ENCODE data around the gene ACYP1.
A peak's percentile ranks its signal among the peaks of the same experiment; 100 is the strongest.
"Not testable (repeated sequence)": the region's sequence is repeated elsewhere in the genome, so short reads cannot be mapped to it uniquely, and the experiment has no call there.

ACYP1 gene

DNA sequence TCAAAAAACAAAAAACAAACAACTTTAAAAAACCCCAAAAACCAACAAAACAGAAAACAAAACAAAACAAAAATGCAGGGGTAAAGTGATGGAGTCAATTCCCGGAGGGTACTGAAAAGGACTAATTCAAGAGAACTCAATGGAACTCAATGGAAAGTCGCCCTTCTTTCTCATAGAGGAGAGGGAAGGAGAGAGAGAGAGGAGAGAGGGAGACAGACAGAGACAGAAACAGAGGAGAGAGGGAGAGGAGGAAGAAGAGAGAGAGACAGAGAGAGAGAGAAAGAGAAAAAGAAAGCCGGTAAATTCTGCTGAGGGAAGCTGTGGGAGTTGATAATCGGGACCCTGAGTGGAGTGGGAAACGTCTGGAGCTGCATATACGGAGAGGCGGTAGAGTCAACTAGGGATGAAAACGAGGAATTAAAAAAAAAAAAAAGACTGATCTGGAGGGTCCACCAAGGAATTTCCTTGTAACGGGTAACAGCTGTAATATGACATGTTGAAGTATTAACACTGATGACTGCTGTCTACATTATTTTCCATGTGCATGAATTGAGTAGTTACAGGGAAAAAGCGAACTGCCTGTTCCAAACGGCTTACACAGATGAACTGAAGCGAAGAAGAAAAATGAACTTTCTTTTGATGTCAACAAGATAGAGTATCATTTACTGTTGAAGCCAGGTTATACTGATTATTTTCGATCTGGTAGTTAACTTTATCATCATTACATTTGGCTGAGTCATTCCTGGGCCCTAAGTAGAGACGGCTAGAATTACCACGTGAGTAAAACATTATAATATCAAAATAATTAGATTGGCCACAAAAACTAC is 4.7 kb upstream of the ACYP1 start:
- DNase-seq (ENCODE audit: low spot score) = no peak

DNA sequence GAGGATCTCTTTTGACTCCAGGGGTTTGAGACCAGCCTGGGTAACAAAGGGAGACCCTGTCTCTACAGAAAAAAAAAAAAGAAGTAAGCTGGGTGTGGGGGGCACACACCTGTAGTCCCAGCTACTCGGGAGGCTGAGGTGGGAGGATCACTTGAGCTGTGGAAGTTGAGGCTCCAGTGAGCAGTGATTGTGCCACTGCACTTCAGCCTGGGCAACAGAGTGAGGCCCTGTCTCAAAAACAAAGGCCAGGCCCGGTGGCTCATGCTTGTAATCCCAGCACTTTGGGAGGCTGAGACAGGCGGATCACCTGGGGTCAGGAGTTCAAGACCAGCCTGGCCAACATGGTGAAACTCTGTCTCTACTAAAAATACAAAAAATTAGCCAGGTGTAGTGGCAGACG is 3.9 kb upstream of the ACYP1 start:
- DNase-seq (ENCODE audit: low spot score) = not testable (repeated sequence)

DNA sequence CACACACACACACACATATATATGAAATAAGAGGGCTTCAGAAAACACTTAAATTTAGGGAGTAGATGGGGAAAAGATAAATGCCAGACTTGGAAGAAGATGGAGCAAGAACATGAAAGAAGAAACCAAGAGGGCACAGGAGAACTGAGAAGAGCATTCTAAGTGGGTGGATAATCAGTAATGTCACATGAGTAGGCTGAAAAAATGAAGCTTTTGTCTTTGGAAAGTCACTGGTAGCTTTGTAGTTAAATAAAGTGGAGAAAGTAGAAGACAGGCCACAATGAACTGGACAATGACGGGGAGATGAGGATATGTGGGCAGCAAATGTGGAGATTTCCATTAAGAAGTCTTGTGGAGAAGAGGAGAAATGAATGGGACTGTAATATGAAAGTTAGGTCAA is 3.4 kb upstream of the ACYP1 start:
- DNase-seq (ENCODE audit: low spot score) = peak; percentile 50

DNA sequence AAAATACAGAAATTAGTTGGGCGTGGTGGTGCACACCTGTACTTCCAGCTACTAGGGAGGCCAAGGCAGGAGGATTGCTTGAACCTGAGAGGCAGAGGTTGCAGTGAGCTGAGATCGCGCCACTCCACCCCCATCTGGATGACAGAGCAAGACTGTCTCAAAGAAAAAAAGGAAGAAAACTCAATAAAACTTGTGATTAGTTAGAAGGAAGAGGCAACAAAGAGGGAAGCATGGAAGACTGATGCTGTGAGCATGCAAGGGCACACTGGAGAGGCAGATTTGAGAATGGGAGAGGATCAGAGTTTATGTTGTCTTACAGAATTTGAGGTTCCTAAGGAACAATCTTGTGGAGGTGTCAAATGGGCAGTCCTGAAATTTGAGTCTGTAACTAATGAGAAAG is 2.9 kb upstream of the ACYP1 start:
- DNase-seq (ENCODE audit: low spot score) = no peak

DNA sequence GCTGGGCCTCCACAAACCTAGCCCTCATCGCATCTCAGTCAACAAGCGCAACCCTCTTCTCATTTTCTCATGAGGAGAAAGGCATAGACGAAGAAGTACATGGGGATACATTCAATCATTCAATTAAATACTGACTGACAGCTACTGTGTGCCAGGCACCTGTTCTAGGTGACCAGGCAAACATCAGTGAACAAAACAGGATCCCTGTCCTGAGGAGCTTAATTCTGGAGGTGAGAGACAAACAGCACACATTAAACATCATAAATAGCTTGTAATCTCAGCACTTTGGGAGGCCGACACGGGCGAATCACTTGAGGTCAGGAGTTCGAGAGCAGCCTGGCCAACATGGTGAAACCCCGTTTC is 362 bp upstream of the ACYP1 start:
- DNase-seq (ENCODE audit: low spot score) = no peak

DNA sequence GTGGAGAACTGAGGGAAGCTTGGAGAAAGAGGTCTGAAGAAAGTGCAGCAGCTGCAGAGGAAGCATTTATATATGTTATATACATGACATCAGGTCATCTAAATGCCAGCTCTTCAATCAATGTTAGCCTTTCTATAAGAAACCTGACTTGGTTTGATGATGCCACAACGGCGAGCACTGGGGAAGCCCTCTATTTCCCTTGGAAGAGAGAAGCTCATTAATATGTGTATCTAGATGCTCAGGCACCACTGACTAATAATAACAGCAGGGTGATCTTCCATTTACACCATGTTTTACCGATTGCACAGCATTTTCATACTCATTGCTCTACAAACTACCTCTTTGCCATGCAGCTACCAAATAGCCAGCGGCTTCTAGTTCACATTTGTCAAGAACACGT is 811 bp downstream of the ACYP1 start:
- DNase-seq (ENCODE audit: low spot score) = no peak

DNA sequence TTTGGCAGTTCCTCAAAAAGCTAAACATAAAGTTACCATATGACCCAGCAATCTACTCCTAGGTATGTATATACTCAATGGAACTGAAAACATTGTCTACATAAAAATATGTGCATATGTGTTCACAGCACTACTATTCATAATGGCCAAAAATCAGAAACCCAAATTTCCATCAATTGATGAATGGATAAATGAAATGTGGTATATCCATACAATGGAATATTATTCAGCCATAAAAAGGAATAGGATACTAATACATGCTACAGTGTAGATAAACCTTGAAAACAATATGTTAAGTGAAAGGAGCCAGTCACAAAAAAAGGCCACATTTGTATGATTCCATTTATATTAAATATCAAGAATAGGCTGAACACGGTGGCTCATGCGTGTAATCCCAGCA is 3.4 kb downstream of the ACYP1 start:
- no peak for DNase-seq (ENCODE audit: low spot score)

DNA sequence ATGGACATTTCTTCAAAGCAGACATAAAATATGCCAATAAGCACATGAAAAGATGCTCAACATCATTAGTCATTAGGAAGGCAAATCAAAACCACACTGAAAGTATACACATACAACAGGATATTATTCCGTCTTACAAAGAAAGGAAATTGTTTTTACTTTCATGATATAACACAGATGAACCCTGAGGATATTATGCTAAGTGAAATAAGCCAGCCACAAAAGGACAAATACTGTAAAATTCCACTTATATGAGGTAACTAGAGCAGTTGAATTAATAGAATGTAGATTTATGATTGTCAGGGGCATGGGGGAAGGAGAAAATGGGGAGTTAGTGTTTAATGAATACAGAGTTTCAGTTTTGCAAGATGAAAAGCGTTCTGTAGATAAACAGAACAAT is 4.2 kb downstream of the ACYP1 start:
- DNase-seq (ENCODE audit: low spot score) = no peak

DNA sequence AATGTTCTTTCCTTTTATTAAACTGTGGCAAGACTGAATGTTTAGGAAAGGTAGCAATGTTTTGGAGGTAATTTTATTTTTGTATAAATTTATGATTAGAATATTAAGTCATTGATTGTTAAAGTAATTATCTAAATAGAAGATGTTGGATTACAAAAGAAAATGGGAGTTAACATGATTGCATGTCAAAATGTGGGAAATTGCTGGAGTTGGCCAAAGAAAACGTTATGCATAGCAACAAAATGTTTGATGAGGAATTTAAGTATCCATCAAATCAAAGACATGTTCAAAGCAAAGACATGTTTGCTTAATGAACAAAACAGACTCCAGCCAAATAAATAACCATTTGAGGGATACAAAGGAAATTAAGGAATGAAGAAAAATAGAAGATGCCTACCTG is 9.4 kb downstream of the ACYP1 start:
- no peak for DNase-seq (ENCODE audit: low spot score)

DNA sequence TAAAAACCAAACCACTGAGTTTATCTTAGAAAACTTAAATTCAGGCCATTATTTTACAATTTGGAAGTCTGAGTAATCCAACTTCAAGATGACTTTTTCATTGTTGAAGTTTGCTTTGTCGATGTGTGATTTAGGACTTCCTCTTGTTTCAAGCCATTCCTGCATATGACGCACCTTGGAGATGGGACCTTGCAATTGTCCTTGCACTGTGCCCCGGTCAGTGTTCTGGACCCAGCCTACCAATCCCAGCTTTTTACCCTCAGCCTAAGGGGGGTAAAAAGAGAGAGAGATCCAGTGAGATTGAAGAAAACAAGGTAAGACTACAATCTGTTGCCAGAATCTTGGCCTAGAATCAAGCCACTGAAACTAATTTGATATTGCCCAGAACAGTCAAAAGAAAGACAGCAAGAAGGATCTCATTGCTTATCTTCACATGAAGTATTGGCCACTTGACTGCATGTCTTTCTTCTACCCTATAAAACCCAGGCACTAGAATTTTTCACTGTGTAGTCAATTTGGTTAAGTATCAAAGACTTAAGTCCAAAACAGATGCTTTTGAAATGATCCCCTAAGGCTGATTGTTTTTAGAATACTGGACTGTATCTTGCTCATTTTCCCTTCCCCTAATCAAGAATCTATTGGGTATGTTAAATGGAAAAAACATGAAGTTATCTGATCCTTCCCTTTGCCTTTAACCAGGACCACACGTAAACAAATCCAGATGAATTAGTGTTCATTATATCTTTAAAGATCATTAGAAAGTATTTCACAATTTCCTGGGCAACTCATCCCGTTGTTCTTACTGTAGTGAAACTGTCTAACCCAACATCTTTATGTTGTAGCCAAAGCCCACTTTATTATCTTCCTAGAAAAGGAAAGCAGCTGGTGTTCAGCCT is 10.2 kb downstream of the ACYP1 start:
- DNase-seq (ENCODE audit: low spot score) = no peak

DNA sequence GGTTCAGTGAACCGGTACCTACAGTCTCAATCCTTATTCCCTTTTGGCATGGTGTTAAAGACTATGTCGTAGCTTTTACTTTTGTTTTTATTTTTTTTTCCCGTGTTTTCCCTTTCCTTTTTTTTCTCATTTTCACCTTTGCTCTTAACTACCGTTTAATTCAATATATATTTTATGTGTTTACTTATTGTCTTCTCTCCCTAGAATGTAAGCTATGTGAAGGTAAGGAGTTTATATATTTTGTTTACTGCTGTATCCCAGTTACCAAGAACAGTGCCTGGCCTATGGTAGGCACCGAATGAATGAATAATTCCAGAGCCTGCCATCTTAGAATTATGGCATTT is 12.3 kb downstream of the ACYP1 start:
- DNase-seq (ENCODE audit: low spot score) = no peak

DNA sequence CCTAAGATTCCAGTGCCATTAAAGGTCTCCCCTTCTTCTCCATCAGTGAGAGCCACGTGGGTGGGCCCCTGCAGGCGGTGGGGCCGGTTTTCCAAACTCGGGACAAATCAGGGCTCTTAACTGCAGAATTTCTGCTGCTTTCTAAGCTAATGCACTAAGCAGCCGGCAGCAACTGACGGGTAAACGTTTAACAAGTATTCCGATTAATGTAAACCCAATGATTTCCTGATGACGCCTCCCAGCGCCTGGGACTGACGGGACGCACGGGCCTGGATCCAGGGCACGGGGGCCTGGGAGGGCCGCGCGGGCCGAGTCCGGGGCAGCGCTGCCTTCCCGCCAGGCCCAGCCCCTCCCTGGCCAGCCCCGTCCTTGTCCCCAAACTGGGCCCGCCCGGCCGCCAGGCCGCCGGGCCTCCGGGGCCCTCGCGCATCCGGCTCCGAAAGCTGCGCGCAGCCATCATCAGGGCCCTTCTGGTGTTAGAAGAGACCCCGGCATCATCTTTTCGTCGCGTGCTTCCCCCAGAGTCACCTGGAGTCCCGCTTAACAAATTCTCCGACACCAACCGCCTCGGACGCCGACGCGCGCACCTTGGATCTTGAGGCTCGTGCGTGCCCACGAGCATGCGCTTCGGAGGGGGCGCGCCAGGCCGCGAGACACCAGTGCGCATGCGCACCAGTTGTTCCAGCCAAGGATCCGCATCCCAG is 12.8 kb downstream of the ACYP1 start, which contains the start of gene MLH3:
Gene MLH3, minus strand, starts transcription at position 616 of the 704 bp plus-strand sequence. CDS start 1,812 bp downstream, outside the sequence.
- peak; percentile 81 for DNase-seq (ENCODE audit: low spot score)

DNA sequence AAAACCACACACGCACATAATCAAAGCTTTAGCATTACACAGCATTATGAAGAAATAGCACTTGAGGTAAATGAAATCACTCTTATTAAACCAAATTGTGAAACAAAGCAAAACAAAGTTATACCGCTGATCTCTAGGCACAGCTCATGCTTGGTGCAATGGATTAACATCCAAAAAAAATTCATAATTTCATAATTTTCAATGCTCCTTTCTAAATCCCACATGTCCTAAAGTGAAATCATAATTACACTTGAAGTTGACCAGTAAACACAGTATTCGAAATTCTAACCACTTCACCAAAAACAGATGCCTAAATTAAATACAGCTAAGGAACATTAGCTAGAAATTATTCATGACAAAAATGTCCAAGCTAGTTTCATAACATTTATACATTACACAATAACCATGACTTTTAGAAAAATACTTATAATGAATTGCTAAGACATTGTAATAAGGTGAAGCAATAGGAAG is 14.1 kb downstream of the ACYP1 start:
- DNase-seq (ENCODE audit: low spot score) = no peak

DNA sequence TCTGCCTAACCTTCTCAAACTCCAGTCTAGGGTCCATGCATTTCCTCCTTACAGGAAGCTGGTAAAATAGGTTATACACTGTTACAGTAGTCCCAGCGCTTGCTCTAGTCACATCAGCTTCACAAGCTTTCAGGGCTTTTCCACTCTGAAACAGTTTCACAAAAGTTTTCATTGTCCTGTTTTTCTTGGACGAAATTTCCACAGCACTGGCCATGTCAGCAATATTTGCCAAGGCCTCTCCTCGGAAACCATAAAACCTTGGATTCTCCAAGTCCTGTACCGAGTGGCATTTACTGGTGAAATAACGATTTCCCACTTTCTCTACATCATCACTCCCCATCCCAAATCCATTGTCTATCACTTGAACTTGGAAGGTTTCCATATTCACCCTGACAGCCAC is 14.7 kb downstream of the ACYP1 start:
- DNase-seq (ENCODE audit: low spot score) = no peak

DNA sequence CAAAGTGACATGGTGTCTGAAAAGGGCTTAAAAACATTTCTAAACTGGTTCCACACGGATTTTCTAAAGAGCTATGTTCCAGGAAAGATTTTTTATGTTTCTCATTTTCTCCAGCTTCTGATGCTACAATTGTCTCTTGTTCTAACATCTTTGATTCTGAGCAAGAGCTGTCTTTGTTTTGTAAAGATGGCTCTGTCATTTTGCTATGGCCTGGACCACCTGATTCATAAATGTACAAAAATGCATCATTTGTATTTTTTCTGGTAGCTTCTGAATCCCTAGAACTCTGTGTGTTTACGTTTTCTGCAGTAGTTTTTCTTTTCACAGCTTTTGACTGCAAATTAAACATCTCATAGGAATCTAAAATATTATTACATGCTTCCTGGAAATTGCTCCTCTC is 15.7 kb downstream of the ACYP1 start:
- DNase-seq (ENCODE audit: low spot score) = no peak

DNA sequence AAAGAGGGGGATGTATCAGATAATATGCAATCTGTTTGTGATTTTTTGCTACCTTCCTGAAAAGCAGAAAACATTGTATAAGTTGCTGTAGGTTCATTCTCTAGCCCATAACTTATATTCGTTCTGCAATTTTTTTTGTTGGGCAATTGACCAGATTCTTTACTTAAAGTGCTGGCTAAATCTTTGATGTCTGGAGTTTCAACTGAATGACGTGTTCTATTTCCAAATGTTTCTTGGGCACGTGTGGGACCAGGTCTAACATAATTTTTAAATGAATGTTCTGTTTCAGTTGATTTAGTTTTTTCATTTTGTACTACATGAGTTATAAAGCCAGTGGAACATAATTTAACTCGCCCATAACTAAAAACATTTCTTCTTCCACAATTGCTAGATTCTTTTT is 16.3 kb downstream of the ACYP1 start:
- DNase-seq (ENCODE audit: low spot score) = no peak

DNA sequence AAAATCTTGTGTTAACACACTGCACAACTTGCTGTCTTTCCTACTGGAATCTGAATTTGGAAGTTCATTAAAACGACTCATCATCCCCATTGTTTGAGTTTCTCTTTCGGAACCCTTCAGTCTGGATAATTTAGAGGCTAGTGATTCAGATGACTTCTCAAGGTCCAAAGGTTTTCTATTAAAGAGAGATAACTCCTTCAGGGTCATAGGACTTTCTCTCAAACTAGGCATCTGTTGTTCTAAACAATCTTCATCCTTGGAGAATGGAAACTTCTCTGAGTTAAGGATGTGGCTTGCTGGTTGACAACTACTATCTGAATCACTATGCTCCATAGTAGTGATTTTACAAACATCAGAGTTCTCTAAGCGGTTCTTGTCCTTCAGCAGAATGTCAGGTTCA is 16.9 kb downstream of the ACYP1 start:
- no peak for DNase-seq (ENCODE audit: low spot score)

DNA sequence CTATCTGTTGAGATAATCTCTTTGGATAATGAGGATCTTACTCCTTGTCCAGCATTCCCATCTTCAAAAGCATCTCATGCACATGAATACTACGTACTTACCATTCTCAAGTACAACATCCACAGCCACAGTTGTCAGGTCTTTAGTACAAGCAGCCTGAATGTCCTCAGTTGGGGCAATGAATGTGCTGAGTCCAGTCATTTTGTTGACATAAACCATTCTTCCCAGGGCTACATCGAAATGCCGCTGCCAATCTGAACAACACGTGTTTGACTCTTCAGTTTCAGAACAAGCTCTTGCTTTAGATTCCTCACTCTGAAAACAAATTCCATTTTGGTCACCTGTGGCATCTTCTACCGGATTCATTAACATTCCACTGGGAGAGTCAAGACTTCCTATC is 17.5 kb downstream of the ACYP1 start:
- DNase-seq (ENCODE audit: low spot score) = no peak

DNA sequence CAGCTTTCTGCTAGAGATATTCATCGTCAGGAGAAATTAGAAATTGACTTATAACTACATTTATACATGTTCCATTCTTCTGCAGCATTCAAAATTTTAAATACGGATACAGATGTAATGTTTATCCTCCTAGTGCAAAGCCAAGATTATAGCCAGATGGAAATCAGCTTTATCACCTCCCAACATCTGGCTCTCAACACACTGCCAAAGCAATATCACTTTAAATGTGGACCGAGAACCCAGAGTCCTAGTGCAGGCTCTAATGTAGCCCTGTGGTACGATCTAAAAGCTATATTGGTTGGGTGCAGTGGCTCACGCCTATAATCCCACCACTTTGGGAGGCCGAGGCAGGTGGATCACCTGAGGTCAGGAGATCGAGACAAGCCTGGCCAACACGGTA is 19.1 kb downstream of the ACYP1 start:
- no peak for DNase-seq (ENCODE audit: low spot score)

DNA sequence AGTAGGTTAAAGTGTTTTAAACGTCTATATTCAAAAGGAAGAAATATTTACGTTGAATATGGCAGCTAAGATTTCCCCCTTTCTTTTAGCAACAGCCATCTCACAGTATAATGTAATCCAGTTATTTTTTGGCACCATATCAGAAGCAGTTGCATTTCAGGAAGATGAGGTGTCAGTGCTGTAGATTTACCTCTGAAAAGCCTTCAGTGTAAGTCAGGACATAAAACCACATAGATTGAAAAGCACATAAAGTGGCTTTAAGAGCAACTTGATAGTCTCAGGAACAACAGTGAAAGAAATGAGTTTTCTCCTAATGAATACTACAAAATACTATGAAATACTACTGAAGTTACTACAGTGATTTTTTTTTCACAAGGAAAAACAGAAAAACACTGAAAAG is 19.5 kb downstream of the ACYP1 start:
- DNase-seq (ENCODE audit: low spot score) = peak; percentile 58

DNA sequence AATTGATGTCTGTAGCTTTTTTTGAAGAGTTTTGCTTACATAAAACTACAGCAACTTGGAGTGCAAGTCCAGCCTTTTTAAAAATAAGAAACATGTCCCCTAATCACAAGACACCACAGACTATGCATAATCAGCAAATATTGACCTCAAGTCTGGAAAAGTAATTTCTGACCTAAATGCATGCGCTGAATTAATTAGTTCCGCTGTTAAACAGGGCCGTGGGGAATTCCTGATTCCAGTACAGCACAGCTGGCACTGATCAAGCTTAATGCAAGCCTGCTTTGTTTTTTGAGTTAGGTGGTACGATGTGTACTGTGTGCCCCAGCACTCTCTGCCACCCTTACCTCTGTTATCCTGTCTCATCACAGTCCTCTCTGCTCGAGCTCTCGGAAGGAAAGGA is 21.8 kb downstream of the ACYP1 start:
- peak; percentile 63 for DNase-seq (ENCODE audit: low spot score)

DNA sequence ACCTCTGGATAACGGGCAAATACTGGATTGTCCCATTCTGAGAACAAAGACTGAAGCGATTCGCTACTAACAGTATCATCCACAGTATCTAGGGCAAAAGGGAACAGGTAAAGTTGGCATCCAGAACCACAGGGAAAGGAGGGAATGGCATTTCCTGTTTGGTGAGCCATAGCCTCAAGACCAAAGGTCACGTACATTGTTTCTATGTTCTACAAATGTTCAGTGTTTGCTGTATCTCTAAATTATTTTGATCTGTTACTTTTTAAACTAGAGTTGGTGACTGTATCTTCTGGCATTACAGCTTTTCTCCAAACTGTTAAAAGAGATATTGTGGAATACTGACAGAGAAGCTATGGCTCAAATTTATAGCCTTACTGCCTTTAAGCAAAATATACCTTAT is 22.2 kb downstream of the ACYP1 start:
- DNase-seq (ENCODE audit: low spot score) = no peak

DNA sequence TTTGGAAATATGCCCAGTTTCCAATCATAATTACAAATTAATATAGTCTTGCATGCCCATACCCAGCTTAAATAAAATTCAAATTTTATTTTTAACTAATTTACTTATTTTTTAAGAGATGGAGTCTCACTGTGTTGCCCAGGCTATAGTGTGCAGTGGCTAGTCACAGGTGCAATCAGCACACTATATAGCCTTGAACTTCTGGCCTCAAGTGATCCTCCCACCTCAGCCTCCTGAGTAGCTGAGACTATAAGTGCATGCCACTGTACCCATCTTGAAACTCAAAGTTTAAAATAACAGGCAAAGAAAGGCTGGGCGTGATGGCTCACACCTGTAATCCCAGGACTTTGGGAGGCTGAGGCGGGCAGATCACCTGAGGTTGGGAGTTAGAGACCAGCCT is 22.9 kb downstream of the ACYP1 start:
- no peak for DNase-seq (ENCODE audit: low spot score)

Measured in COLO829 (cell line).